ENCODE results near the gene GRB10.

GRCh38 chr7:50580057-50580456 is 202.6 kb downstream of the GRB10 start:
- no peak for TF ChIP-seq GLIS3 (CRISPR knock-in tag; IDR thresholded peaks at IDR 0.05)
- no peak for TF ChIP-seq ISL1 (CRISPR knock-in tag; IDR thresholded peaks at IDR 0.05)
- TF ChIP-seq ZC3H10 (CRISPR knock-in tag; IDR thresholded peaks at IDR 0.05): no peak
- no peak for TF ChIP-seq SNAI2 (CRISPR knock-in tag; IDR thresholded peaks at IDR 0.05)
- no peak for TF ChIP-seq PATZ1 (CRISPR knock-in tag; IDR thresholded peaks at IDR 0.05; ENCODE audit: borderline replicate concordance)
- no peak for TF ChIP-seq TSHZ2 (CRISPR knock-in tag; IDR thresholded peaks at IDR 0.05)
- TF ChIP-seq ARNTL (CRISPR knock-in tag; IDR thresholded peaks at IDR 0.05; ENCODE audit: borderline replicate concordance, low read depth): no peak
- no peak for TF ChIP-seq ZFP30 (CRISPR knock-in tag; IDR thresholded peaks at IDR 0.05)
- TF ChIP-seq BACH2 (CRISPR knock-in tag; IDR thresholded peaks at IDR 0.05; ENCODE audit: borderline replicate concordance): no peak
- TF ChIP-seq CSDC2 (CRISPR knock-in tag; IDR thresholded peaks at IDR 0.05): no peak
- no peak for TF ChIP-seq CREB5 (CRISPR knock-in tag; IDR thresholded peaks at IDR 0.05; ENCODE audit: low read depth)
